MG63 (cell line): ENCODE data around the gene CARNS1. TPM values are rescaled to one million over a fixed set of nuclear protein-coding genes. Genes with fewer than 3 reads are reported as not detected.
A peak's percentile ranks its signal among the peaks of the same experiment; 100 is the strongest.

Experiments
- DNase-seq: peaks from one replicate; pipeline ENCODE4 v3.0.0-alpha.2; 2020
- H3K27me3 ChIP-seq: fragments of 250-450 bp; sonication (Bioruptor Pico); 2 replicates; pipeline ENCODE4 v1.5.1; 2020; ENCODE audit warnings: mild to moderate bottlenecking, moderate library complexity
- H3K36me3 ChIP-seq: fragments of 250-450 bp; sonication (Bioruptor Pico); 2 replicates; pipeline ENCODE4 v1.5.1; 2020; ENCODE audit warnings: mild to moderate bottlenecking, moderate library complexity
- H3K4me3 ChIP-seq: fragments of 250-450 bp; sonication (Bioruptor Pico); 2 replicates; pipeline ENCODE4 v1.5.1; 2020; ENCODE audit warnings: mild to moderate bottlenecking, moderate library complexity
- H3K9me3 ChIP-seq: fragments of 250-450 bp; sonication (Bioruptor Pico); 2 replicates; pipeline ENCODE4 v1.5.1; 2020; ENCODE audit warnings: mild to moderate bottlenecking, moderate library complexity
- total RNA-seq: library from RNA; depleted of rRNA; stranded (reverse); fragments of >200 nt; shearing (Covaris generic); gene quantifications from 2 replicates; pipeline ENCODE4 v1.2.3, GENCODE V29; 2014; ENCODE audit warnings: low replicate concordance

The CARNS1 gene
- total RNA-seq, 1 experiment from 2014 or later, result not detected

DNA sequence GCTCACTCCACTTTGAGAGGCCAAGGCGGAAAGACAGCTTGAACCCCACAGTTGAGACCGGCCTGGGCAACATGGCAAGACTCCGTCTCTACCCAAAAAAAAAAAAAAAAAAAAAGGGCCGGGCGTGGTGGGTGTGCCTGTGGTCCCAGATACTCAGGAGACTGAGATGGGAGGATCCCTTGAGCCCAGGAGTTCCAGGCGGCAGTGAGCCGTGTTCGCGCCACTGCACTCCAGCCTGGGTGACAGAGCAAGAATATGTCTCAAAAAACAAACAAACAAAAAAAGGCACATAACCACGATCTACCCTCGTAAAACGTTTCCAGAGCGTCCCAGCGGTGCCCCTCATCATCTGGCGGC lies 24.6 kb upstream of the CARNS1 start:
- H3K36me3 ChIP-seq, result peaks cover 5% of the 10 kb centered on the region; the same call in 1 of the 2 replicates
- H3K9me3 ChIP-seq, result no peaks in the 10 kb centered on the region
- no peak for DNase-seq
- peak overlapping the region; percentile 83 for H3K4me3 ChIP-seq
- no peaks in the 10 kb centered on the region for H3K27me3 ChIP-seq

DNA sequence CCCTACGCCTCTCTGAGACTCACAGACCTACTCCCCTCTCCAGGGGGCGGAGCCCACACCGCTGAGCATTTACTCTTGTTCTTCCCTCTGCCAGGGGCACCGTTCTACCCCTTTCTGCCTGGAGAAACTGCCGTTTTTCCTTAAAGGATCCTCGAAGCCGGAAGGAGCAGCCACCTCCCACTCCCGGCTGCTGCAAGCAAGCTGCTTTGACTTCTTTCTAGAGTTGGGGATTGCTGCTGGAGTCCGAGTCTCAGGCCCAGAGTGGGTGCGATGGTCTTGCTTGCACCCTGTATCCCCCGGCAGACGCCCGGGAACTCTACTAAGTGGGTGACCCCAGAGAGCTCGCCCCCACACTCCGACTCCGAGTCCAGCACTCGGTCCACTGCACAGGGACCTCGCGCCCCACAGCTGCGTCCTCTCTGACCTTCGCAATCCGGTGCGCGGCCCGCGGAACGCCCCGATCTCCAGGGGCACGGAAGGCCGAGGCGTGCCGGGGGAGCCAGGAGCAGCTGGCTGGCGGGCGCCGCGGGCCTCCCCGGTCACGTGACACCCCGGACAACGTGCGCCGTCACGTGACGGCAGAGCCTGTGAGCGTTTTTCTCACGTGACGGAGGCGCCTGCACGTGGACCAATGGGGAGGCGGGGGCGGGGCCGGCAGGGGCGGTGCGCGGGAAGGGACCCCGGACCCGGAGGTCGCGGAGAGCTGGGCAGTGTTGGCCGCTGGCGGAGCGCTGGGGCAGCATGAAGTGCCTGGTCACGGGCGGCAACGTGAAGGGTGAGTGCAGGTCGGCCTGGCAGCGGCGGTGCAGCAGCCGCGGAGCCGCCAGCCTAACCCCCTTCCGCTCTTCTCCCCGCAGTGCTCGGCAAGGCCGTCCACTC lies 23.9 kb upstream of the CARNS1 start, which contains the start of gene RAD9A:
TSS of gene RAD9A (plus strand) at position 683 of the 879 bp plus-strand sequence. CDS start at position 742, 59 bp downstream.
- Histone ChIP-seq H3K4me3 (peak within 1 kb of the TSS; percentile 83), H3K9me3 (no peaks in the 10 kb centered on the region), H3K27me3 (no peaks in the 10 kb centered on the region), H3K36me3 (peaks cover 7% of the 10 kb centered on the region)
- peak; percentile 95 for DNase-seq

DNA sequence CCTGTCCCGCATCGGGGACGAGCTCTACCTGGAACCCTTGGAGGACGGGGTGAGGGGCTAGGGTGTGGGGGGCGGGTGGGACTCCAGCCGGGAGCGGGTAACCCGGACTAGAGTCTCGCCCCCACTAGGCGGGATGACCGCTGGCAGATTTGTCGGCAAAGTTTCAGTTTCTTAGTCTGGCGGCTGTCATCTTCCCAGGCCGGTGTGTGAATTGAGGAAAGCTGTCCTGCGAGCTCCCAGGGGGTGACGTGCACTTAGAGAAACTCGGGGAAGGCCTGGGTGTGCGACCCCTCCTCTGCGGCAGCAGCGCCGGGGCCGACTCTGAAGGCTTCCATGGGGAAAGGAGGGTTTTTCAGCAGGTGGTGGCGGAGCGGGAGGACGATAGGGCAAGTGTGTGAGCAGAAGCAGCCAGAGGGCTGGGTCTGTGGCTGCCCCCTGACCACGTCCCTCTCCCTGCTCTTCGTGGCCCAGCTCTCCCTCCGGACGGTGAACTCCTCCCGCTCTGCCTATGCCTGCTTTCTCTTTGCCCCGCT lies 23.2 kb upstream of the CARNS1 start:
- Histone ChIP-seq H3K27me3 (no peaks in the 10 kb centered on the region), H3K36me3 (peaks cover 11% of the 10 kb centered on the region), H3K4me3 (peak overlapping the region; percentile 83), H3K9me3 (no peaks in the 10 kb centered on the region)
- DNase-seq, result no peak

GRCh38 chr11:67393437-67393836 lies 22.0 kb upstream of the CARNS1 start:
- no peaks in the 10 kb centered on the region for H3K27me3 ChIP-seq
- DNase-seq, result no peak
- H3K36me3 ChIP-seq, result peaks cover 22% of the 10 kb centered on the region
- no peaks in the 10 kb centered on the region for H3K9me3 ChIP-seq
- H3K4me3 ChIP-seq, result no peak overlapping the region

DNA sequence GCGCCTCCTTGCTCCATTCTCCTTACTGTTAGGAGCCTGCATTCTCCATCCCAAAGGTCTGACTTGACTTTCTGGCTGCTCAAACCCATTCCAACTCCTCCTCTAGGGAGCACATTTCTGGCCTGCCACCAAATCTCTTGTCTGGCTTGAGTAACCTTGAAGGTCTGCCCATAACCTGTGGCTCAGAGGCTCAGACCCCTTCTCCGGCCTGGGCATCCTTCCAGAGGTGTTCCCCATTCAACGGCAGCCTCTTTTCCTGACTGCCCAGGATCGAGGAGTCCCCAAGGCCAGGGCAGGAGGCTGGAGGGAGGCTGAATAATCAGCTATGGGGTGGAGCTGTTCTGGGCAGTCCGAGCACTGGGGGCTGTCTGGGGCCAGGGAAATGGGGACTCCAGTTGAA lies 21.5 kb upstream of the CARNS1 start:
- peaks cover 27% of the 10 kb centered on the region for H3K36me3 ChIP-seq
- no peak for DNase-seq
- H3K4me3 ChIP-seq, result no peak overlapping the region
- H3K27me3 ChIP-seq, result no peaks in the 10 kb centered on the region
- no peaks in the 10 kb centered on the region for H3K9me3 ChIP-seq

DNA sequence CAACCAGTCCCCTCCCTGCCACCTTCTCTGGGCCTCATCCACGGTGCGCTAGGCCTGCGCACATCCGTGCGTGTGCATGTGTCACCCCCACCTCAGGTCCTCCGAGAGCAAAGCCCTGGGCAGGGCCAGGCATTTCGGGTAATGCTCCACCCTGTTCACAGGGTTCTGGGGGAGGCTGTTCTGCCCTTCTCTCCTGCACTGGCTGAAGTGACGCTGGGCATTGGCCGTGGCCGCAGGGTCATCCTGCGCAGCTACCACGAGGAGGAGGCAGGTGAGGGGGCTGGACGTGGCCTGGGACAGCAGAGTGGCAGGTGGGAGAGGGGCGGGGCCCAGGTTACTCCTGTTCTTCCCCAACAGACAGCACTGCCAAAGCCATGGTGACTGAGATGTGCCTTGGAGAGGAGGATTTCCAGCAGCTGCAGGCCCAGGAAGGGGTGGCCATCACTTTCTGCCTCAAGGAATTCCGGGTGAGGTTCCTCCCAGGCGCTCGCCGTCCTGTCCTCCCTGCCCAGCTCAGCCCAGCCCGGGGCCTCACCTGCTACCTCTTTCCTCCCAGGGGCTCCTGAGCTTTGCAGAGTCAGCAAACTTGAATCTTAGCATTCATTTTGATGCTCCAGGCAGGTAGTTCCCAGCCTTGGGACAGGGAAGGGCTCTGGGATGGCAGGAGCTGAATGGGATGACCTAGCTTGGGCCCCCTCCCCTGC lies 19.8 kb upstream of the CARNS1 start:
- Histone ChIP-seq H3K36me3 (peaks cover 43% of the 10 kb centered on the region), H3K9me3 (no peaks in the 10 kb centered on the region), H3K27me3 (no peaks in the 10 kb centered on the region), H3K4me3 (no peak overlapping the region)
- no peak for DNase-seq

- H3K36me3 ChIP-seq, result peaks cover 48% of the 10 kb centered on the region
- no peak overlapping the region for H3K4me3 ChIP-seq
- no peak for DNase-seq
- H3K9me3 ChIP-seq, result no peaks in the 10 kb centered on the region
- H3K27me3 ChIP-seq, result no peaks in the 10 kb centered on the region
Observed at GRCh38 chr11:67396259-67396581, 19.3 kb upstream of the CARNS1 start.

- H3K9me3 ChIP-seq, result no peaks in the 10 kb centered on the region
- H3K36me3 ChIP-seq, result peaks cover 49% of the 10 kb centered on the region
- no peak for DNase-seq
- no peaks in the 10 kb centered on the region for H3K27me3 ChIP-seq
- H3K4me3 ChIP-seq, result no peak overlapping the region
Observed at GRCh38 chr11:67396587-67397389, 18.7 kb upstream of the CARNS1 start.

DNA sequence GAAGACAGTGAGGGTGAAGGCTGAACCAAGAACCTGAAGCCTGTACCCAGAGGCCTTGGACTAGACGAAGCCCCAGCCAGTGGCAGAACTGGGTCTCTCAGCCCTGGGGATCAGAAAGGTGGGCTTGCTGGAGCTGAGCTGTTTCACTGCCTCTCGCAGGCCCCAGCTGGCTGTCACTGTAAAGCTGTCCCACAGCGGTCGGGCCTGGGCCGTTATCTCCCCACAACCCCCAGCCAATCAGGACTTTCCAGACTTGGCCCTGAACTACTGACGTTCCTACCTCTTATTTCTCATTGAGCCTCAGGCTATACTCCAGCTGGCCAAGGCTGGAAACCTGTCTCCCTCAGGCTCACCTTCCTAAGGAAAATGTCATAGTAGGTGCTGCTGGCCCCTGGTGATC lies 17.9 kb upstream of the CARNS1 start:
- Histone ChIP-seq H3K36me3 (peaks cover 47% of the 10 kb centered on the region), H3K4me3 (no peak overlapping the region), H3K27me3 (no peaks in the 10 kb centered on the region), H3K9me3 (no peaks in the 10 kb centered on the region)
- DNase-seq, result no peak

DNA sequence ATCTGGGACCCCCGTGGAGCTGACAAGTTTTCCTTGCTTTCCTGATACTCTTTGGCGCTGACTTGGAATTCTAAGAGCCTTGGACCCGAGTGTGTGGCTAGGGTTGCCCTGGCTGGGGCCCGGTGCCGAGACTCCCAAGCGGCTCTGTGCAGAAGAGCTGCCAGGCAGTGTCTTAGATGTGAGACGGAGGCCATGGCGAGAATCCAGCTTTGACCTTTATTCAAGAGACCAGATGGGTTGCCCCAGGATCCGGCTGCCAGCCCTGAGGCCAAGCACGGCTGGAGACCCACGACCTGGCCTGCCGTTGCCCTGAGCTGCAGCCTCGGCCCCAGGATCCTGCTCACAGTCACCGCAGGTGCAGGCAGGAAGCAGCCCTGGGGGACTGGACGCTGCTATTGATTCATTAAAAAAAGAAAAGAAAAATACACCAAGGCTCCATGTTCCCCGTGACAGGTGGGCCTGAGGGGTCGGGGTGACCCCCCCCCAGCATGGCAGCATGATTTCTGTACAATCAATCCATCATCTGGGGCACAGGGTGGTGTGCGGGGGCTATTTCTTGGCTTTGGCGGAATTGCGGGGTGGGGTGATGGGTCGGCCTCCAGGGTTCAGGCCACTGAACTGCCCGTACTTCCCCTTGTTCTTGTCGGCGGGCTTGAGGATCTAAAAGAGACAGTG lies 17.4 kb upstream of the CARNS1 start:
- Histone ChIP-seq H3K4me3 (no peak overlapping the region), H3K36me3 (peaks cover 47% of the 10 kb centered on the region), H3K9me3 (no peaks in the 10 kb centered on the region), H3K27me3 (no peaks in the 10 kb centered on the region)
- no peak for DNase-seq

DNA sequence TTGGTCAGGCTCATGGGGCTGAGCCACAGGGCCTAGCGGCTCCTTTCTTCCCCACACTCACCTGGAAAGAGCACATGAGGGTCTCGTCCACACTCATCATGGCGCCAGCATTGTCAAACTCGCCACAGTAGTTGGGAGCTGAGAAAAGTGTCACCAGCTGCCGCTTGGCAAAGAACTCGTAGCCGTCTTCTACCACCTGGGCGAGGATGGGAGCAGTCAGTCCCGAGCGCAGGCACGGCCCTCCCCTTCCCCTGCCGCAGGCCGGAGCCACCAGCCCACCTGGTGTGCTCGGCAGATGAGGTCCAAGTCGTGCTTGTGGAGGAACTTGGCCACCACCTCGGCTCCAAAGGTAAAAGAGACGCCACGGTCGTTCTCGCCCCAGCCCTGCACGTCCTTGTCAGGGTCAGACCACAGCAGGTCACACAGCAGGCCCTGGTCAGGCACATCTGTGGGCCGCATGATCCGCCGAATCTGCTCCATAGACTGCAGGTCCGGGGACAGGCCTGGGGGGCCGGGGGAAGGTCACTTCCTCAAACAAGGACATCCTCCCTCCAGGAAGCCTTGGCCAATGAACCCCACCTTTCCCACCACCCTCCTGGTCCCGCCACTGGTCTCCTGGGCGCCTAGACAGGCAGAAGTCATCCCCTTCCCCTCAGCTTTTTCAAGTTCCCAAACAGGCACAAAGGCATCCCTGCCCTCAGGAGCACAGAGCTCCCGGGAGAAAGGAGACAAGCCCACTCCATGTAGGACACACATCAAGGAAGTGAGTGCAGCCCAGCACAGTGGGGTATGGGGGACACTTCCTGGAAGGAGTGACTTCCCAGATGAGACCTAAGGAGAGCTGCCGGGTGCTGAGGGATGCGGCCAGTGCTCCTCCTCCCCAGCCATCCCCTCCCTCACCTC lies 16.6 kb upstream of the CARNS1 start:
- Histone ChIP-seq H3K9me3 (no peaks in the 10 kb centered on the region), H3K4me3 (no peak overlapping the region), H3K36me3 (peaks cover 44% of the 10 kb centered on the region), H3K27me3 (no peaks in the 10 kb centered on the region)
- no peak for DNase-seq

- Histone ChIP-seq H3K4me3 (peak overlapping the region; percentile 97), H3K27me3 (no peaks in the 10 kb centered on the region), H3K36me3 (peaks cover 44% of the 10 kb centered on the region), H3K9me3 (no peaks in the 10 kb centered on the region)
- no peak for DNase-seq
Observed at GRCh38 chr11:67400251-67400941, 15.1 kb upstream of the CARNS1 start.

DNA sequence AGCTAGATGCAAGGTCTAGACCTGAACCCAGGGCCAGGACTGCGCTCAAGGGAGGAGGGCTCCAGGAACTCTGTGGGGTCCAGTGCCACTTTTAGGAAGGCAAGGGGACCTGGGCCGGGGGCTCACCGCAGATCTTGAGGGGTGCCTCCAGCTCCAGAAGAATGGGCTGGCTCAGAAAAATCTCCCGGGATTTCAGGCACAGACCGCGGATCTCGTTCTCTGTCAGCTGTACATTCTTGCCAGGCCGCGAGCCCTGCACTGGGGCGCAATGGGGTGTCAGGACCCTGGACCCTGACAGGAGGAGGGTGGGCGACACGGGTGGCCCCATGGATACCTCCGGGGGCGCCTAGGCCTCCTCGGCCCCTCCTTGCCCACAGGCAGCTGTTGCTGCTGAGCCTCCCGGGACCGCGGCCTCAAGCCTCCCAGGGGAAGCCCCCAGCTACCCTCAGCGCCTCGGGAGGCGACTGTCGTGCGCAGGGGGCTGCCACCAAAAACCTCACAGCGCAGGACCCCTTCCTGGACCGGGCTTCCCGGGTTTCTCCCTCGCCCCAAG lies 14.5 kb upstream of the CARNS1 start:
- Histone ChIP-seq H3K36me3 (peaks cover 44% of the 10 kb centered on the region), H3K4me3 (peak overlapping the region; percentile 97), H3K9me3 (no peaks in the 10 kb centered on the region), H3K27me3 (no peaks in the 10 kb centered on the region)
- DNase-seq, result no peak

- Histone ChIP-seq H3K4me3 (peak within 1 kb of the TSS; percentile 97), H3K9me3 (no peaks in the 10 kb centered on the region), H3K27me3 (no peaks in the 10 kb centered on the region), H3K36me3 (peaks cover 42% of the 10 kb centered on the region)
- peak; percentile 89 for DNase-seq
Observed at GRCh38 chr11:67401495-67402191, 13.8 kb upstream of the CARNS1 start, which contains the start of gene PPP1CA. Gene PPP1CA, minus strand, starts transcription at chr11:67401858. Its CDS starts 76 bp downstream, at chr11:67401782.
